Keratinocyte (primary cell): ENCODE data around the gene USP9X. TPM values are rescaled to one million over a fixed set of nuclear protein-coding genes. Genes with fewer than 3 reads are reported as not detected.
"Not testable (repeated sequence)": the region's sequence is repeated elsewhere in the genome, so short reads cannot be mapped to it uniquely, and the experiment has no call there.

Experiments
- DNase-seq: peaks from one replicate; pipeline ENCODE4 v3.0.0-alpha.2; 2011; ENCODE audit warnings: low read depth, missing footprints, low spot score
- FAIRE-seq: peaks from 2 replicates; lab custom pipeline; 2011; peaks lifted over from hg19 to GRCh38; lab: Jason Lieb, UNC
- H2AFZ ChIP-seq: 2 replicates; pipeline ENCODE4 v1.6.0; 2012; ENCODE audit warnings: low read length, control low read depth, inconsistent platforms; ENCODE audit not compliant: control insufficient read depth
- H3K27ac ChIP-seq: 2 replicates; pipeline ENCODE4 v1.5.1; 2011; ENCODE audit warnings: low read length; ENCODE audit not compliant: control insufficient read depth, insufficient read depth
- H3K27me3 ChIP-seq: 3 replicates; pipeline ENCODE4 v1.6.0; 2011; ENCODE audit warnings: low read length; ENCODE audit not compliant: control insufficient read depth, insufficient read depth; ENCODE audit errors: extremely low read depth
- H3K36me3 ChIP-seq, 2 experiments: 2 replicates in 1 of 2; 3 replicates in 1 of 2; pipeline ENCODE4 v1.5.1; 2011; ENCODE audit warnings: low read length in 2 of 2, mild to moderate bottlenecking in 1 of 2; ENCODE audit not compliant: control insufficient read depth in 2 of 2, insufficient read depth in 2 of 2; ENCODE audit errors: extremely low read depth in 1 of 2
- H3K4me1 ChIP-seq: 3 replicates; pipeline ENCODE4 v1.5.1; 2011; ENCODE audit warnings: low read length; ENCODE audit not compliant: control insufficient read depth, insufficient read depth; ENCODE audit errors: extremely low read depth
- H3K4me2 ChIP-seq: 3 replicates; pipeline ENCODE4 v1.6.0; 2011; ENCODE audit warnings: low read depth, low read length; ENCODE audit not compliant: control insufficient read depth, insufficient read depth; ENCODE audit errors: extremely low read depth
- H3K4me3 ChIP-seq, 3 experiments: fragments of 200-600 bp in 1 of 3; sonication (generic) in 1 of 3; 2 replicates in 2 of 3; 3 replicates in 1 of 3; pipeline ENCODE4 v1.5.1; 2011 to 2016; ENCODE audit warnings: low read length in 3 of 3, mild to moderate bottlenecking in 3 of 3, control low read depth in 2 of 3, inconsistent platforms in 1 of 3, low read depth in 1 of 3, mixed read lengths in 1 of 3, mixed run types in 1 of 3, moderate library complexity in 1 of 3; ENCODE audit not compliant: control insufficient read depth in 2 of 3, insufficient read depth in 2 of 3; ENCODE audit errors: extremely low read depth in 1 of 3
- H3K79me2 ChIP-seq: 2 replicates; pipeline ENCODE4 v1.6.0; 2012; ENCODE audit warnings: low read length; ENCODE audit not compliant: control insufficient read depth, insufficient read depth
- H3K9ac ChIP-seq: 3 replicates; pipeline ENCODE4 v1.6.0; 2011; ENCODE audit warnings: low read length; ENCODE audit not compliant: control insufficient read depth, insufficient read depth; ENCODE audit errors: extremely low read depth
- H3K9me1 ChIP-seq: 3 replicates; pipeline ENCODE4 v1.6.0; 2011; ENCODE audit warnings: low read length; ENCODE audit not compliant: control insufficient read depth, insufficient read depth; ENCODE audit errors: extremely low read depth
- H3K9me3 ChIP-seq: 2 replicates; pipeline ENCODE4 v1.5.1; 2012; ENCODE audit warnings: low read depth, low read length; ENCODE audit not compliant: control insufficient read depth
- H4K20me1 ChIP-seq: 3 replicates; pipeline ENCODE4 v1.6.0; 2011; ENCODE audit warnings: low read length; ENCODE audit not compliant: control insufficient read depth, insufficient read depth; ENCODE audit errors: extremely low read depth
- dilution Hi-C: fragments of 300-500 bp; cut with MboI; formaldehyde crosslinking; loops from one replicate; pipeline ENCODE4 v1.7.0; 2020; ENCODE audit warnings: low sequenced_read_pairs; ENCODE audit not compliant: extremely low pct_ligation_motif_present
- polyA plus RNA-seq, 5 experiments: library from polyadenylated mRNA; depleted of rRNA in 3 of 5; stranded (reverse) in 3 of 5; stranded (forward) in 1 of 5; unstranded in 1 of 5; fragments of >200 nt; gene quantifications; 1 replicate in 1 of 5; 2 replicates in 3 of 5; 3 replicates in 1 of 5; pipeline versions ENCODE4 v1.2.1 to v1.2.3, GENCODE V29; 2011 to 2012; ENCODE audit warnings: missing spikeins in 2 of 5, low read depth in 1 of 5, low replicate concordance in 1 of 5

USP9X gene
- polyA plus RNA-seq, 1 donor (not counting 4 experiments of a cell fraction or from before 2014, with no cell fraction given), result 44.8 TPM

GRCh38 chrX:41285928-41286327 lies 200.7 kb downstream of the USP9X start:
- H3K36me3 ChIP-seq, FAIRE-seq, dilution Hi-C loops: not testable (repeated sequence)

More at GRCh38 chrX:41285928-41286327, 200.7 kb downstream of the USP9X start:
- not testable (repeated sequence) for H3K9me1 ChIP-seq, H2AFZ ChIP-seq, H4K20me1 ChIP-seq, H3K27me3 ChIP-seq, DNase-seq, H3K4me3 ChIP-seq, H3K9me3 ChIP-seq, H3K4me1 ChIP-seq, H3K4me2 ChIP-seq, H3K9ac ChIP-seq, H3K27ac ChIP-seq, H3K79me2 ChIP-seq

Other genes starting within 250 kb of the USP9X start
- gene DDX3X, start 248.7 kb downstream of the USP9X start, polyA plus RNA-seq, result 83.2 to 127 TPM (median 98.1 TPM) in 3 replicates